ENCODE data around the gene CD163. TPM values are rescaled to one million over a fixed set of nuclear protein-coding genes. Genes with fewer than 3 reads are reported as not detected.
"Not testable (repeated sequence)": the region's sequence is repeated elsewhere in the genome, so short reads cannot be mapped to it uniquely, and the experiment has no call there.

The CD163 gene
- total RNA-seq, 1 experiment from 2014 or later, result not detected

GRCh38 chr12:7514416-7514815 is 10.8 kb upstream of the CD163 start:
- Histone ChIP-seq H3K27me3 (ENCODE audit: low read length) (no peaks in the 10 kb centered on the region), H3K4me2 (ENCODE audit: low read length) (no peak overlapping the region), H3K9me3 (ENCODE audit: low read length) (no peaks in the 10 kb centered on the region), H2AFZ (ENCODE audit: low read length) (no peak overlapping the region), H3K36me3 (ENCODE audit: low read depth, low read length) (no peaks in the 10 kb centered on the region), H3K9me2 (replicated peaks; ENCODE audit: low read length) (no peaks in the 10 kb centered on the region), H3F3A (ENCODE audit: low read length, unreplicated experiment) (no peaks in the 10 kb centered on the region), H3K9ac (ENCODE audit: low read length) (no peak overlapping the region), H3K4me1 (ENCODE audit: insufficient read depth, low read length) (no peaks in the 10 kb centered on the region), H4K20me1 (ENCODE audit: low read length) (no peaks in the 10 kb centered on the region), H3K79me2 (ENCODE audit: low read length) (no peaks in the 10 kb centered on the region), H3K4me3 (ENCODE audit: low read length) (no peak overlapping the region), H3K27ac (ENCODE audit: low read length) (no peak overlapping the region)
- TF ChIP-seq CTCF (conservative IDR thresholded peaks at IDR 0.05; ENCODE audit: low read depth, low read length) (no peak), EZH2phosphoT487 (IDR thresholded peaks at IDR 0.05; ENCODE audit: borderline replicate concordance, low read length) (no peak), EZH2 (IDR thresholded peaks at IDR 0.05; ENCODE audit: low read length, unreplicated experiment) (no peak)
- no peak for DNase-seq
- POLR2A ChIA-PET (ENCODE audit: unreplicated experiment), result interaction anchor here (0.6 kb wide), 1 partner anchor 21 kb away, joined by 4 read pairs; no protein-coding TSS in a partner anchor
- intact Hi-C loops (cut with micrococcal nuclease), result no loop called here
- ATAC-seq, result no peak
- BruUV-seq (replicated peaks), result no TSS peak
- CTCF ChIA-PET, result no interaction called here

DNA sequence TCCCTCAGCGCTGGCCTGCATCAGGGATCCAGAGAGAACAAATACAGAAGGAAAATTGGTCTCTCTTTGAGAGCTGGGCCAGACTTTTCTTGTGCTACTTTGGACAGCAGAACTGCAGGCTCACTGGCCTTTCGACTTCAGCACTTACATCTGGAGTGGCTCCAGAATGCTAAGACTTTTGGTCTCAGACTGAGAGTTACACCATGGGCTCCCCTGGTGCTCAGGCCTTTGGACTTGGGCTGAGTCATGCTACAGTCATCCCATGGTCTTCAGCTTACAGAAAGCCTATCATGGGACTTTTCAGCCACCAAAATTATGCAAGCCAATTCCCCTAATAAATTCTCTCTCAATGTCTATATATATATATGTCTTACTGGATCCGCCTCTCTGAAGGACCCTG is 9.0 kb upstream of the CD163 start:
- Histone ChIP-seq H3K9me3 (ENCODE audit: low read length) (no peaks in the 10 kb centered on the region), H3K9ac (ENCODE audit: low read length) (no peak overlapping the region), H3K27me3 (ENCODE audit: low read length) (no peaks in the 10 kb centered on the region), H3K4me2 (ENCODE audit: low read length) (no peak overlapping the region), H3K79me2 (ENCODE audit: low read length) (no peaks in the 10 kb centered on the region), H3K4me1 (ENCODE audit: insufficient read depth, low read length) (no peaks in the 10 kb centered on the region), H3K36me3 (ENCODE audit: low read depth, low read length) (no peaks in the 10 kb centered on the region), H3F3A (ENCODE audit: low read length, unreplicated experiment) (no peaks in the 10 kb centered on the region), H3K9me2 (replicated peaks; ENCODE audit: low read length) (no peaks in the 10 kb centered on the region), H3K4me3 (ENCODE audit: low read length) (no peak overlapping the region), H4K20me1 (ENCODE audit: low read length) (no peaks in the 10 kb centered on the region), H3K27ac (ENCODE audit: low read length) (no peak overlapping the region), H2AFZ (ENCODE audit: low read length) (no peak overlapping the region)
- intact Hi-C loops (cut with micrococcal nuclease), result no loop called here
- ChIA-PET CTCF (no interaction called here), POLR2A (ENCODE audit: unreplicated experiment) (no interaction called here)
- no peak for TF ChIP-seq EZH2phosphoT487 (IDR thresholded peaks at IDR 0.05; ENCODE audit: borderline replicate concordance, low read length)
- TF ChIP-seq CTCF (conservative IDR thresholded peaks at IDR 0.05; ENCODE audit: low read depth, low read length), result no peak
- no peak for TF ChIP-seq EZH2 (IDR thresholded peaks at IDR 0.05; ENCODE audit: low read length, unreplicated experiment)
- DNase-seq, result peak; percentile 19
- ATAC-seq, result no peak
- no TSS peak for BruUV-seq (replicated peaks)

DNA sequence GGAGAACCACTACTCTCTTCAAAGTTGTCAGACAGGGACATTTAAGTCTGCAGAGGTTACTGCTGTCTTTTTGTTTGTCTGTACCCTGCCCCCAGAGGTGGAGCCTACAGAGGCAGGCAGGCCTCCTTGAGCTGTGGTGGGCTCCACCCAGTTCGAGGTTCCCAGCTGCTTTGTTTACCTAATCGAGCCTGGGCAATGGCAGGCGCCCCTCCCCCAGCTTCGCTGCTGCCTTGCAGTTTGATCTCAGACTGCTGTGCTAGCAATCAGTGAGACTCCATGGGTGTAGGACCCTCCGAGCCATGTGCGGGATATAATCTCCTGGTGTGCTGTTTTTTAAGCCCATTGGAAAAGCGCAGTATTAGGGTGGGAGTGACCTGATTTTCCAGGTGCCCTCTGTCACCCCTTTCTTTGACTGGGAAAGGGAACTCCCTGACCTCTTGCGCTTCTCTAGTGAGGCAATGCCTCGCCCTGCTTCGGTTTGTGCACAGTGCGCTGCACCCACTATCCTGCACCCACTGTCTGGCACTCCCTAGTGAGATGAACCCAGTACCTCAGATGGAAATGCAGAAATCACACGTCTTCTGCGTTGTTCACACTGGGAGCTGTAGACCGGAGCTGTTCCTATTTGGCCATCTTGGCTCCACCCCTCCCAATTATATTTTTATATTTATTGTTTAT is 6.4 kb upstream of the CD163 start:
- intact Hi-C loops (cut with micrococcal nuclease), result not testable (repeated sequence)

More for the DNA sequence above, 6.4 kb upstream of the CD163 start:
- DNase-seq; H3K79me2 ChIP-seq (ENCODE audit: low read length); H3K27me3 ChIP-seq (ENCODE audit: low read length); H3K36me3 ChIP-seq (ENCODE audit: low read depth, low read length); H3K4me3 ChIP-seq (ENCODE audit: low read length); H2AFZ ChIP-seq (ENCODE audit: low read length); H3K4me2 ChIP-seq (ENCODE audit: low read length); ATAC-seq; H3F3A ChIP-seq (ENCODE audit: low read length, unreplicated experiment); H4K20me1 ChIP-seq (ENCODE audit: low read length); H3K27ac ChIP-seq (ENCODE audit: low read length); CTCF ChIA-PET; H3K4me1 ChIP-seq (ENCODE audit: insufficient read depth, low read length); BruUV-seq (replicated peaks); H3K9me3 ChIP-seq (ENCODE audit: low read length); H3K9ac ChIP-seq (ENCODE audit: low read length); H3K9me2 ChIP-seq (replicated peaks; ENCODE audit: low read length); POLR2A ChIA-PET (ENCODE audit: unreplicated experiment): not testable (repeated sequence)

Measured in PC-3 (cell line).